Measurements from ENCODE around the gene ATG16L1. TPM values are rescaled to one million over a fixed set of nuclear protein-coding genes. Genes with fewer than 3 reads are reported as not detected.

ATG16L1 gene
- total and polyA plus RNA-seq, 2 of the 4 experiments (the other 2 are of a cell fraction), result 20.0 to 26.2 TPM

GRCh38 chr2:233209117-233209532, 42.3 kb upstream of the ATG16L1 start:
- no peak overlapping the region for H2BK5ac ChIP-seq (ENCODE audit: low read depth, low read length, poor library complexity, severe bottlenecking)
- DNase-seq, result no peak
- POLR2A ChIA-PET (ENCODE audit: unreplicated experiment), result no interaction called here

More at GRCh38 chr2:233209117-233209532, 42.3 kb upstream of the ATG16L1 start:
- Histone ChIP-seq H3K18ac (ENCODE audit: low read depth, low read length) (no peak overlapping the region), H4K5ac (ENCODE audit: low read depth, low read length) (no peak overlapping the region), H4K91ac (ENCODE audit: insufficient read depth, low read depth, low read length) (no peak overlapping the region), H3K4me1 (ENCODE audit: control insufficient read depth, insufficient read depth, low read length) (peaks cover 4% of the 10 kb centered on the region; the same call in 1 of the 2 replicates), H3K9ac (ENCODE audit: low read depth, low read length) (no peak overlapping the region), H3K56ac (ENCODE audit: extremely low read depth, insufficient read depth, low read length) (no peak overlapping the region), H3K9me3 (ENCODE audit: control insufficient read depth, insufficient read depth, low read length) (no peaks in the 10 kb centered on the region), H2AK5ac (ENCODE audit: low read depth, low read length) (no peak overlapping the region), H3K9me1 (ENCODE audit: insufficient read depth, low read length) (no peaks in the 10 kb centered on the region), H3K27ac (ENCODE audit: insufficient read depth, low read length) (no peak overlapping the region), H3K4ac (ENCODE audit: low read depth, low read length) (no peak overlapping the region), H2AFZ (replicated peaks; ENCODE audit: low read length, poor library complexity) (no peak overlapping the region), H3K79me1 (ENCODE audit: low read depth in 1 of 2, low read length in 2 of 2) (no peaks in the 10 kb centered on the region), H3K4me3 (ENCODE audit: insufficient read depth, low read depth, low read length) (no peak overlapping the region), H4K8ac (ENCODE audit: low read depth in 2 of 2, low read length in 2 of 2) (no peak overlapping the region), H3K23ac (ENCODE audit: low read depth, low read length) (no peak overlapping the region), H2BK120ac (ENCODE audit: low read depth, low read length) (no peak overlapping the region), H2BK20ac (ENCODE audit: low read depth, low read length) (no peak overlapping the region), H2AK9ac (replicated peaks; ENCODE audit: low read depth, low read length, poor library complexity) (no peak overlapping the region), H3K36me3 (ENCODE audit: control insufficient read depth, insufficient read depth, low read length) (no peaks in the 10 kb centered on the region), H3K4me2 (ENCODE audit: low read depth, low read length) (no peak overlapping the region), H3K27me3 (ENCODE audit: control insufficient read depth, insufficient read depth, low read length) (peaks cover 33% of the 10 kb centered on the region), H4K20me1 (ENCODE audit: insufficient read depth, low read length) (peaks cover 8% of the 10 kb centered on the region; the same call in 1 of the 2 replicates), H2BK15ac (ENCODE audit: low read depth, low read length) (no peak overlapping the region), H3K14ac (replicated peaks; ENCODE audit: low read depth, low read length) (no peak overlapping the region)
- 83% methylated on average over 2 of the region's 4 CpGs; no CpG with 5 or more reads in 1 of the 2 experiments for WGBS, 2 experiments (ENCODE audit: extremely low coverage in 2 of 2, insufficient read length in 1 of 2)
- dilution Hi-C loops (cut with HindIII; ENCODE audit: low sequenced_read_pairs, unreplicated experiment) (no loop called here), in situ Hi-C loops (cut with MboI; ENCODE audit: low sequenced_read_pairs) (no loop called here), intact Hi-C loops (cut with micrococcal nuclease) (no loop called here)
- CTCF ChIA-PET, result no interaction called here
- no TSS peak for BruUV-seq (replicated peaks)
- no peak for ATAC-seq (ENCODE audit: low read depth)
- TF ChIP-seq MXI1 (IDR thresholded peaks at IDR 0.05; ENCODE audit: borderline replicate concordance, low read depth, low read length), result no peak
- no peak for TF ChIP-seq FOS (IDR thresholded peaks at IDR 0.05; ENCODE audit: low read depth, low read length)
- TF ChIP-seq BHLHE40 (IDR thresholded peaks at IDR 0.05; ENCODE audit: low read depth, low read length), result no peak
- TF ChIP-seq CTCF (conservative IDR thresholded peaks at IDR 0.05; ENCODE audit: low read depth, low read length), result no peak
- TF ChIP-seq CHD1 (IDR thresholded peaks at IDR 0.05; ENCODE audit: low read depth, low read length), result no peak
- TF ChIP-seq USF2 (IDR thresholded peaks at IDR 0.05; ENCODE audit: low read depth, low read length), result no peak
- TF ChIP-seq RAD21 (IDR thresholded peaks at IDR 0.05; ENCODE audit: low read length), result no peak
- TF ChIP-seq SMC3 (IDR thresholded peaks at IDR 0.05; ENCODE audit: low read depth, low read length), result no peak
- no peak for TF ChIP-seq MAZ (IDR thresholded peaks at IDR 0.05; ENCODE audit: borderline replicate concordance, low read depth, low read length)
- no peak for TF ChIP-seq MAFK (IDR thresholded peaks at IDR 0.05; ENCODE audit: low read depth, low read length)
- no peak for TF ChIP-seq ELK1 (IDR thresholded peaks at IDR 0.05; ENCODE audit: borderline replicate concordance, low read depth, low read length)
- no peak for TF ChIP-seq POLR2A (IDR thresholded peaks at IDR 0.05; ENCODE audit: low read depth, low read length)
- TF ChIP-seq CEBPB (IDR thresholded peaks at IDR 0.05; ENCODE audit: low read depth, low read length), result no peak
- TF ChIP-seq NFE2L2 (IDR thresholded peaks at IDR 0.05; ENCODE audit: low read depth, low read length), result no peak
- TF ChIP-seq RCOR1 (IDR thresholded peaks at IDR 0.05; ENCODE audit: insufficient replicate concordance, low read length), result no peak
- TF ChIP-seq RFX5 (IDR thresholded peaks at IDR 0.05; ENCODE audit: low read depth, low read length), result no peak

Measured in IMR-90 (cell line).